Uterus (tissue), 2 donors: Measurements from ENCODE around the gene PTPRR.
A peak's percentile ranks its signal among the peaks of the same experiment; 100 is the strongest.

Experiments
- CTCF ChIP-seq, 4 experiments: fragments of 200-600 bp in 2 of 4; fragments of 450-650 bp in 2 of 4; sonication (generic) in 2 of 4; IDR thresholded peaks; one replicate each; pipeline ENCODE4 v1.5.1; 2016 to 2019; ENCODE audit warnings: antibody characterized with exemption in 4 of 4, mild to moderate bottlenecking in 2 of 4, moderate library complexity in 1 of 4
- POLR2A ChIP-seq, 2 donors: fragments of 450-650 bp; IDR thresholded peaks; one replicate each; pipeline ENCODE4 v1.6.1; 2016; ENCODE audit warnings: antibody characterized with exemption in 2 of 2, mild to moderate bottlenecking in 1 of 2, moderate library complexity in 1 of 2

DNA sequence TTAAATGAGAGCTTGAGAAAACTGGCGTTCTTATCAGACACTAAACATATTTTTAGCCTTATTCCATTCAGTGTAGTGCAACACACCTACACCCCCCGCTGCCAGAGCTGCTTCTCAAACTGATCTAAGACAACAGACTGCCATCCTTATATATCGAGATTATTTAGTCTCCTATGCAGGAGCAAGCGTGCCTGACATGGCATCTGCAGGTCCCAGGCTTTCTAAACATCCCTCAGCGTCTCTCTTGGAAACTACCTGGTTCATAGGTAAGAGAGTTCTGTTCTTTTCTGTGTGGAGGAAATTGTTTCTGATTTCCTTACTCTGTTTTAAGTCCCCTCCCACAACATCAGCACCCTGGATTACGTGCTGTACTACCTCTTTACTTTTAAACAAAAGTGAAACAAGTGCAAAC, 166.2 kb downstream of the PTPRR start:
- no peak for TF ChIP-seq CTCF (IDR thresholded peaks at IDR 0.05)
- TF ChIP-seq POLR2A (IDR thresholded peaks at IDR 0.05) = peak in 1 of 2 donors; percentile 20
